H9 (cell line): ENCODE results near the gene HIGD2B. TPM values are rescaled to one million over a fixed set of nuclear protein-coding genes. Genes with fewer than 3 reads are reported as not detected.
"Not testable (repeated sequence)": the region's sequence is repeated elsewhere in the genome, so short reads cannot be mapped to it uniquely, and the experiment has no call there.

Experiments used
- DNase-seq: peaks from one replicate; pipeline ENCODE4 v3.0.0-alpha.2; 2017
- H2AFZ ChIP-seq: one replicate; pipeline ENCODE4 v1.6.1; 2013; ENCODE audit warnings: mild to moderate bottlenecking, low read length, control low read depth, moderate library complexity
- H2AK5ac ChIP-seq: 2 replicates; pipeline ENCODE4 v1.6.1; 2013; ENCODE audit warnings: low read length, control low read depth, mixed read lengths; ENCODE audit not compliant: insufficient read length
- H2BK120ac ChIP-seq: one replicate; pipeline ENCODE4 v1.6.1; 2013; ENCODE audit warnings: low read depth, mild to moderate bottlenecking, low read length, control low read depth, inconsistent platforms; ENCODE audit not compliant: poor library complexity, severe bottlenecking
- H2BK12ac ChIP-seq: 2 replicates; pipeline ENCODE4 v1.6.1; 2013; ENCODE audit warnings: low read length, control low read depth, mixed read lengths, low read depth; ENCODE audit not compliant: insufficient read length
- H2BK15ac ChIP-seq: 2 replicates; pipeline ENCODE4 v1.6.1; 2013; ENCODE audit warnings: low read depth, low read length, control low read depth
- H2BK20ac ChIP-seq: one replicate; pipeline ENCODE4 v1.6.1; 2013; ENCODE audit warnings: low read depth, mild to moderate bottlenecking, low read length, control low read depth, inconsistent platforms; ENCODE audit not compliant: poor library complexity, severe bottlenecking
- H2BK5ac ChIP-seq: 2 replicates; pipeline ENCODE4 v1.6.1; 2013; ENCODE audit warnings: low read length, control low read depth, mixed read lengths; ENCODE audit not compliant: insufficient read length
- H3K14ac ChIP-seq: 2 replicates; pipeline ENCODE4 v1.6.1; 2013; ENCODE audit warnings: low read length, control low read depth; ENCODE audit not compliant: insufficient read depth
- H3K18ac ChIP-seq: 2 replicates; pipeline ENCODE4 v1.6.1; 2013; ENCODE audit warnings: low read depth, mild to moderate bottlenecking, mixed read lengths, low read length, control low read depth; ENCODE audit not compliant: insufficient read length
- H3K23ac ChIP-seq: 2 replicates; pipeline ENCODE4 v1.6.1; 2013; ENCODE audit warnings: low read length, control low read depth, mixed read lengths, low read depth; ENCODE audit not compliant: insufficient read length
- H3K23me2 ChIP-seq: 2 replicates; pipeline ENCODE4 v1.6.1; 2013; ENCODE audit warnings: low read depth, mild to moderate bottlenecking, mixed read lengths, low read length, control low read depth; ENCODE audit not compliant: insufficient read length, poor library complexity, severe bottlenecking
- H3K27ac ChIP-seq: 2 replicates; pipeline ENCODE4 v1.5.1; 2013; ENCODE audit warnings: low read length, control low read depth, mixed read lengths, low read depth; ENCODE audit not compliant: insufficient read length
- H3K27me3 ChIP-seq: 2 replicates; pipeline ENCODE4 v1.6.1; 2013; ENCODE audit warnings: low read length, control low read depth, inconsistent platforms; ENCODE audit not compliant: insufficient read depth
- H3K4ac ChIP-seq: 2 replicates; pipeline ENCODE4 v1.6.1; 2013; ENCODE audit warnings: low read depth, mild to moderate bottlenecking, control low read depth, inconsistent platforms, low read length, moderate library complexity
- H3K4me1 ChIP-seq: 2 replicates; pipeline ENCODE4 v1.6.1; 2013; ENCODE audit warnings: low read length, control low read depth, inconsistent platforms; ENCODE audit not compliant: insufficient read depth
- H3K4me2 ChIP-seq: 2 replicates; pipeline ENCODE4 v1.6.1; 2013; ENCODE audit warnings: low read length, control low read depth, mixed read lengths; ENCODE audit not compliant: insufficient read length, insufficient read depth
- H3K56ac ChIP-seq: 2 replicates; pipeline ENCODE4 v1.6.1; 2013; ENCODE audit warnings: low read depth, mild to moderate bottlenecking, mixed read lengths, low read length, control low read depth; ENCODE audit not compliant: insufficient read length
- H3K79me1 ChIP-seq: 2 replicates; pipeline ENCODE4 v1.6.1; 2013; ENCODE audit warnings: low read depth, mild to moderate bottlenecking, moderate library complexity, low read length, control low read depth, inconsistent platforms; ENCODE audit not compliant: insufficient read depth, poor library complexity, severe bottlenecking
- H3K79me2 ChIP-seq: 2 replicates; pipeline ENCODE4 v1.6.1; 2013; ENCODE audit warnings: low read length, control low read depth, inconsistent platforms; ENCODE audit not compliant: insufficient read depth
- H3K9ac ChIP-seq: 2 replicates; pipeline ENCODE4 v1.6.1; 2013; ENCODE audit warnings: low read length, control low read depth, mixed read lengths; ENCODE audit not compliant: insufficient read length; ENCODE audit errors: extremely low read depth
- H3K9me3 ChIP-seq: one replicate; pipeline ENCODE4 v1.6.1; 2013; ENCODE audit warnings: low read depth, low read length, inconsistent platforms; ENCODE audit not compliant: control insufficient read depth
- H3T11ph ChIP-seq: one replicate; pipeline ENCODE4 v1.6.1; 2013; ENCODE audit warnings: mild to moderate bottlenecking, low read length, control low read depth, inconsistent platforms
- H4K20me1 ChIP-seq: one replicate; pipeline ENCODE4 v1.6.1; 2013; ENCODE audit not compliant: control insufficient read depth, insufficient read length, insufficient read depth
- H4K5ac ChIP-seq: 2 replicates; pipeline ENCODE4 v1.6.1; 2013; ENCODE audit warnings: low read depth, mild to moderate bottlenecking, mixed read lengths, low read length, control low read depth; ENCODE audit not compliant: insufficient read length
- H4K8ac ChIP-seq: replicated peaks from 2 replicates; pipeline ENCODE4 v1.6.1; 2013; ENCODE audit warnings: low read length, control low read depth, mixed read lengths, low read depth; ENCODE audit not compliant: insufficient read length
- H4K91ac ChIP-seq: 2 replicates; pipeline ENCODE4 v1.6.1; 2013; ENCODE audit warnings: low read depth, mild to moderate bottlenecking, moderate library complexity, mixed read lengths, low read length, control low read depth; ENCODE audit not compliant: insufficient read length
- H3K27ac Mint-ChIP-seq, 3 experiments: 2 replicates in 2 of 3; 3 replicates in 1 of 3; pipeline ENCODE4 v1.8.0; 2020 to 2021; ENCODE audit warnings: mixed read lengths in 3 of 3, mild to moderate bottlenecking in 1 of 3, moderate library complexity in 1 of 3
- H3K27me3 Mint-ChIP-seq: 2 replicates; pipeline ENCODE4 v1.8.0; 2021; ENCODE audit warnings: low read depth, mild to moderate bottlenecking, moderate library complexity, mixed read lengths
- H3K36me3 Mint-ChIP-seq, 3 experiments: 2 replicates in 2 of 3; 3 replicates in 1 of 3; pipeline ENCODE4 v1.8.0; 2020 to 2021; ENCODE audit warnings: low read depth in 3 of 3, mixed read lengths in 3 of 3; ENCODE audit not compliant: insufficient read depth in 1 of 3
- H3K4me1 Mint-ChIP-seq, 2 experiments: 2 replicates each; pipeline ENCODE4 v1.8.0; 2020; ENCODE audit warnings: mixed read lengths in 2 of 2
- H3K4me3 Mint-ChIP-seq, 2 experiments: 2 replicates in 1 of 2; 3 replicates in 1 of 2; pipeline ENCODE4 v1.8.0; 2020 to 2021; ENCODE audit warnings: mild to moderate bottlenecking in 2 of 2, mixed read lengths in 2 of 2, moderate library complexity in 1 of 2
- H3K9me3 Mint-ChIP-seq, 2 experiments: 2 replicates in 1 of 2; 3 replicates in 1 of 2; pipeline ENCODE4 v1.8.0; 2020; ENCODE audit warnings: mild to moderate bottlenecking in 2 of 2, mixed read lengths in 2 of 2, moderate library complexity in 1 of 2
- CTCF ChIP-seq: fragments of 200-600 bp; sonication (generic); conservative IDR thresholded peaks from 3 replicates; pipeline ENCODE4 v1.8.0; 2021; ENCODE audit warnings: antibody characterized with exemption, mild to moderate bottlenecking
- WGBS: extraction: QIAGEN DNeasy Blood & Tissue Kit; methylation state at CpG from one replicate; pipeline ENCODE4 v1.1.7; 2013; ENCODE audit warnings: missing lambda C conversion rate, low lambda C conversion rate, mixed read lengths; ENCODE audit not compliant: insufficient read length; ENCODE audit errors: extremely low coverage; 5-methylcytosine and 5-hydroxymethylcytosine counted together
- total RNA-seq: library from RNA; stranded (reverse); gene quantifications from 2 replicates; pipeline ENCODE4 v1.2.1, GENCODE V29; 2021

The HIGD2B gene
- total RNA-seq, 1 experiment from 2014 or later: not detected

GRCh38 chr15:72670656-72671352 lies 15.2 kb downstream of the HIGD2B start:
- H3K9ac ChIP-seq, H3K23me2 ChIP-seq, H2BK15ac ChIP-seq, H3K4ac ChIP-seq, H2BK120ac ChIP-seq, H3K9me3 Mint-ChIP-seq, H2BK12ac ChIP-seq, H2BK5ac ChIP-seq, H3K14ac ChIP-seq, H3K36me3 Mint-ChIP-seq, H4K5ac ChIP-seq, H3K4me1 ChIP-seq, H3K9me3 ChIP-seq, H3K18ac ChIP-seq, H2AK5ac ChIP-seq, H4K20me1 ChIP-seq, H3K79me2 ChIP-seq, H4K8ac ChIP-seq, H3K56ac ChIP-seq, H4K91ac ChIP-seq, H3K79me1 ChIP-seq, H3K23ac ChIP-seq, H3K27me3 ChIP-seq, H3T11ph ChIP-seq, H2BK20ac ChIP-seq, H3K27me3 Mint-ChIP-seq: not testable (repeated sequence)
- WGBS: no CpG with 5 or more reads among the region's 8 CpGs
- peak; percentile 93 for DNase-seq
- peaks cover 13 to 20% of the 10 kb centered on the region in 2 experiments for H3K4me1 Mint-ChIP-seq
- peak; percentile 75 for TF ChIP-seq CTCF
- Histone ChIP-seq H3K27ac (peak overlapping the region; percentile 22), H2AFZ (peak overlapping the region; percentile 76), H3K4me2 (peak overlapping the region; percentile 82)
- peak overlapping the region; percentile 70 to 76 for H3K4me3 Mint-ChIP-seq
- H3K27ac Mint-ChIP-seq: peak overlapping the region; percentile 80 to 96 (median 96)

GRCh38 chr15:72669803-72670202 lies 16.2 kb downstream of the HIGD2B start:
- H2BK12ac ChIP-seq, H3K27me3 ChIP-seq, H2AFZ ChIP-seq, H3K4me2 ChIP-seq, H3K4me3 Mint-ChIP-seq, DNase-seq, H2BK15ac ChIP-seq, H3K56ac ChIP-seq, H4K5ac ChIP-seq, H4K8ac ChIP-seq, H2BK20ac ChIP-seq, H3K14ac ChIP-seq, H3K4me1 ChIP-seq, H3K9me3 Mint-ChIP-seq, H3K36me3 Mint-ChIP-seq, H3K27ac ChIP-seq, H3K18ac ChIP-seq, H3K27me3 Mint-ChIP-seq, H3K23me2 ChIP-seq, H3K9me3 ChIP-seq, H2AK5ac ChIP-seq, H4K20me1 ChIP-seq, H3K27ac Mint-ChIP-seq, H3K79me2 ChIP-seq, H3T11ph ChIP-seq, H3K4ac ChIP-seq, H2BK5ac ChIP-seq, H3K9ac ChIP-seq, H2BK120ac ChIP-seq, H3K23ac ChIP-seq, H3K79me1 ChIP-seq, H4K91ac ChIP-seq: not testable (repeated sequence)
- no CpG with 5 or more reads among the region's 6 CpGs for WGBS
- peaks cover 13 to 20% of the 10 kb centered on the region in 2 experiments for H3K4me1 Mint-ChIP-seq
